Fibroblast of skin of back (primary cell): Measurements from ENCODE around the gene PSMD14.

Experiments
- DNase-seq: peaks from one replicate; pipeline ENCODE4 v3.0.0-alpha.2; 2013

The PSMD14 gene

DNA sequence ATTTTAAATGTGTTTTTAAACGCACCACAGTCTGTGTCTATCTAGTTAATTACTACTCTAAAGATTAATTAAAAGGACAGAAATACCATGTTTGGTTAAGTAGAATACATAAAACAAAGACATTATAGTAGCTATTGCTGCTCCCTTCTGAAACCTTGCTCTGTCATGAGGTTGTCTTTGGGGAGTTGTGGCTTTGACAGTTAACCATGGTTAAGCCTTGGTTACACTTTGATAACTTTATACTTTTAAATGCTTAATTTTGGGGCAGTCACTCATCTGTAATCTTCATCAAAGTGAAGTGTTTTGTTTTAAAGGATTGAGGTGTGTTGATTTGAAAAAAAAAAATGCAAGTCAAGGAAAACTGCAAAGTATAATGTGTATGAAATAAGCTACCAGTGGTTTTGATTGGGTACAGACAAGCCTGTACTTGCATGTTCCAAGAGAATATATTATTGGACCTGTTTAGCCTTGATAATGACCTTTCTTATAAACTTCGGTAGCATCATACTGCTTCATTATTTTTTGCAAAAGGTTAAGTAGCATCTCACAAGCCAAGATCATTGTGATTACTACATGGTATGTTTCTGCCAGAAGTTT, 78.1 kb downstream of the PSMD14 start:
- no peak for DNase-seq

DNA sequence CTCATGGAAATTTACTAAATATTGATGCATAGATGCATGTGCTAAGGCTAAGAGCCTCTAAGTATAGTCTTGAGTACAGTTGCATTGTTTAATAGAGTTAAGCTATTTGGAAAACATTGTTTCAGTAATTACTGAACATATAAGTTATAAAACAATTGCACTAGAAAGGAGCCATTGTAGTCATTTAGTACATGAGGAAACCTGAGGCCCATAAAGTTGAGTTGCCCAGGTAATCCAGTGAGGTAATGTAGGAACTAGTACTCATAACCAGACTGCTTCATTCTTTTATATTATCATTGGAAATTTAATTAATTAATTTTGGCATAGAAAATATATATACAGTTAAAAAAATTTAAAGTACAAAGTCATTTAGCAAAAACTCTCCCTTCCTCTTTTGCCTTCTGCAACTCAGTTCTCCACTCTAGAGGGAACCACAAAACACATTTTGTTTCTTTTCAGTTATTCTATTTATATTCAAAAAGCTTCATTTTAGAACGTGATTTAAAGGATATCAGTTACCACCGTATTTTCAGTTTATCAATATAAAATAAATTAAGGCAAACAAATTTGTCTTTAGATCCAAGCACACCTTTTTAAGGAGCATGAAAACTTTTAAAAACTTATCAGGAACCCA, 80.0 kb downstream of the PSMD14 start:
- DNase-seq, result no peak

DNA sequence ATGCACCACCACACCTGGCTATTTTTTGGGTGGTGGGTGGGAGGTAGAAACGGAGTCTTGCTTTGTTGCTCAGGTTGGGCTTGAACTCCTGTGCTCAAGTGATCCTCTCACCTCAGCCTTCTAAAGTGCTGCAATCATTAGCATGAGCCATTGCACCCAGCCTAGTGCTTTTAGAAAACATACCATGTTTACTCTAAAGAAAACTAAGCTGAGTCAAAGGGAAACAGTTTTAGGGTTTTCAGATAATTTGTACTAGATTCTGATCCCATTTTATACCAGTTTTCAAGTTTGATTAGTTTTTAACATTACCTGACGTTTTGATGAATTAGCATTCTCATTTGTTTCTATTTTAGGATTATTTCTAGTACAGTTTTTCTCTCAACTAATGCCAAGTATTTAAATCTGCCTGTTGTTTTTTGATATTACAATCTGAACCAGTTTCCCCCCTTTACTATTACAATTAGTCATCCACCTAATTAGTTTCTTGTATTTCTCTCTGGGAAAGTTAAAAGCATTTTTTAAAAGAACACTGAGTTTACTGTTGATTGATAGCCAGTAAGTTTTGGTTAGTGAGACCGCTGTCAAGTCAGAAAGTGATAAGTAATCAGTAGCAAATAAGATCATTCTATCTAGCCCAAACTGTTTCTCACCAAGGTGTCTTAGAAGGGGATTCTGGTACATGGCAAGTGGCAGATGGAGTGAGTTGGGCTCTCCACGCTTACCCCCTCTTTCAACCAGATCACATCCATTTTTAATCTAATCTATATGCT, 83.7 kb downstream of the PSMD14 start:
- DNase-seq, result no peak

DNA sequence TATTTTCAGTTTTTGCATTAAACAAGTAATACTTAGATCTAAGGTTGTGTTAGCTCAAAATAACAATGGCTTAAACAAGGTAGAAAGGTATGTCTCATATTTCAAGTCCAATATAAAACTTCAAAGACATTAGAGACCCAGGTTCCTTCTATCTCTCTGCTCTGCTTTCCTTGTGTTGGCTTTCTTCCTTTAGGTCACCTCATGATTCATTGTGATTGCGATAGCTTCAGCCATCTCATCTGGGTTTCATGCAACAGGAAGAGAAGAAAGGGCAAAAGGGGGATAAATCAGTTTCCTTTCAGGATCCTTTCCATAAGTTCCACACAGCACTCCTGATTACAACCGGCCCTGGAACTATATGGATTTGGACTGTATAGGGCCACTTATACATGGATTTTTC, 91.9 kb downstream of the PSMD14 start:
- DNase-seq, result no peak

DNA sequence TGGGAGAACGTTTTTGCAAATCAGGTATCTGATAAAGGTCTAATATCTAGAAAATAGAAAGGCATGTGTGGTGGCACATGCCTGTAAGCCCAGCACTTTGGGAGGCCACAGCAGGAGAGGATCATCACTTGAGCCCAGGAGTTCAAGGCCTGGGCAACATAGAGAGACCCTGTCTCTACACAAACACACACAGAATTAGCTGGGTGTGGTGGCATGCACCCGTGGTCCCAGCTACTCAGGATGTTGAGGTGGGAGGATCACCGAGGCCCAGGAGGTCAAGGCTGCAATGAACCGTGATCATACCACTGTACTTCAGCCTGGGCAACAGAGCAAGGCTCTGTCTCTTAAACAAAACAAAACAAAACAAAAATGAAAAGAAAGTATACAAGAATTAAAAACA, 94.1 kb downstream of the PSMD14 start:
- no peak for DNase-seq

DNA sequence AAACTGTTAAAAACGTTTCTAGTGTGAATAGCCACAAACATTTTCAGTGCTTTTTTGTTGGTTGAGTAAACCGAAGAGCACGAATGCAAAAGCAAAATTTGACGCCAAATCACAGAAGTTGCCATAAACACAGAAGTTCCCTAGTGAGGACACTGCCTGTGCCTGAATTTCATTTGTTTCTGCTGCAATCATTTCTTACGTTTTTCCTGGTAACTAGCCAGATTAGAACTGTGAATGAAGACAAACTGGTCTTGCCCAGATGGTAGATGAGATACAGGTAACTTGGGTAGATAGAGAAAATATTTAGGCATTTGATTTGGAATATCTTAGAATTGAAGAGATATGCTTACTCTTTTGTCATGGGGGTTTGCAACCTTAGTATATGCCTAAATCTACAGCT, 98.1 kb downstream of the PSMD14 start:
- DNase-seq, result no peak

DNA sequence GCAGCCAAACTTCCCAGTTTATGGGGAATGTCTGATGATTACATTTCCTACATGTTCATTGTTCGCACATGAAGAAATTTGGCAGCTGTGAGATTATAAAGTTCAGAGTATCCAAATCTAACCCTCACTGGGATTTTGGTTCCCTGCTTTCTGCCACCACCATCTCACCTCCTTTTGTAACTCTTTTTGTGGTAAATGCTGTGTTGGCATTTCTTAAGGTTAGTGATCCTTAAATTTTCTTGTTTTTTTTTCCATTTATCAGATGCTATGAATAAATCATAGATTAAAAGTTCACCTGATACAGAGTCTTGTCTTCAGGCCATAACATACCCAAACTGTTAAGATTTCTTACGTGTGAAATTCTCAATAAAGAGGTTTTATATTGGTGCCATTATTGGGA, 99.4 kb downstream of the PSMD14 start:
- DNase-seq, result no peak

DNA sequence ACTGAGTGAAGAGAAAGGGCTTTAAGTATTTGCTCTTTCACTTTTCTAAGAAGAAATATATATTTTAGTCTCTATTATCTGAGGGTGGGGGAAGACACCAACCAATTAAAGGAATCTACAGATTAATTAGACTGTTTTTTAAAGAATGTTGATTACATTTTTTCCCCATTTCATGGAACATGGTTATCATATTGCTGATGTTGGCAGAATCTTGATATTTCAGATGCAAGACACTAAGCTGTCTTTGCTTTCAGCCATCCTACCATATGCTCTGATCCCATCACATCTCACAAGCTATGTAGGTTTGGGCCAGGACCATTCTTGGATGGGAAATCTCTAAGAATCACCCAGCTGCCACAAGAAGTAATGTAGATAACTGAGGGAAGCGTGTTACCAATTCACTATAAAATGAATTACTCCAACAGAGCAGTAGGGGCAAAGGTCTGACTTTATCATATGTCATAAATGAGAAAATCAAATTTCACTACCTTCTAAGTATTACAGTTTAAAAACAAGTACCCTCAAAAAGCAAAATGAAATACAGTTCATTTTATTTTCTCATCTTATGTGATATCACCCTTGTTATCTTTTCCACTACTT, 101.2 kb downstream of the PSMD14 start:
- DNase-seq, result no peak

DNA sequence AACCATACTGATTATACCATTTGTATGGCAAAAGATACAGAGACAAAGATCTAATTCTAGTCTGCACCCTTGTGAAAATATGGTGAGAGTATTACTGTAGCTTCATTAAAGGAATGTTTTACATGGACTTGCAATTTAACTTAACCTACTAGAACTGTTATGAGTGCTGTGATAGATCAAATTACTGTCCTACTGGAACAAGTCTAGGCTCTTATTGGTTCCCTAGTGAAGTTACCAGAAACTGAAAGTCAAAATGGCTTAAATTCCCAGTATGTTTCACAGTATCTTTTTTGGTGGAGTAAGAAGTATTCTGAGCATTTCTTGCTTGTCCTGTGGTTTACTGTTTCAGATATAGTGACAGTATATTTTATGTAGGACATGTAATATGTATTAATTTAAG, 104.1 kb downstream of the PSMD14 start:
- peak; percentile 19 for DNase-seq

DNA sequence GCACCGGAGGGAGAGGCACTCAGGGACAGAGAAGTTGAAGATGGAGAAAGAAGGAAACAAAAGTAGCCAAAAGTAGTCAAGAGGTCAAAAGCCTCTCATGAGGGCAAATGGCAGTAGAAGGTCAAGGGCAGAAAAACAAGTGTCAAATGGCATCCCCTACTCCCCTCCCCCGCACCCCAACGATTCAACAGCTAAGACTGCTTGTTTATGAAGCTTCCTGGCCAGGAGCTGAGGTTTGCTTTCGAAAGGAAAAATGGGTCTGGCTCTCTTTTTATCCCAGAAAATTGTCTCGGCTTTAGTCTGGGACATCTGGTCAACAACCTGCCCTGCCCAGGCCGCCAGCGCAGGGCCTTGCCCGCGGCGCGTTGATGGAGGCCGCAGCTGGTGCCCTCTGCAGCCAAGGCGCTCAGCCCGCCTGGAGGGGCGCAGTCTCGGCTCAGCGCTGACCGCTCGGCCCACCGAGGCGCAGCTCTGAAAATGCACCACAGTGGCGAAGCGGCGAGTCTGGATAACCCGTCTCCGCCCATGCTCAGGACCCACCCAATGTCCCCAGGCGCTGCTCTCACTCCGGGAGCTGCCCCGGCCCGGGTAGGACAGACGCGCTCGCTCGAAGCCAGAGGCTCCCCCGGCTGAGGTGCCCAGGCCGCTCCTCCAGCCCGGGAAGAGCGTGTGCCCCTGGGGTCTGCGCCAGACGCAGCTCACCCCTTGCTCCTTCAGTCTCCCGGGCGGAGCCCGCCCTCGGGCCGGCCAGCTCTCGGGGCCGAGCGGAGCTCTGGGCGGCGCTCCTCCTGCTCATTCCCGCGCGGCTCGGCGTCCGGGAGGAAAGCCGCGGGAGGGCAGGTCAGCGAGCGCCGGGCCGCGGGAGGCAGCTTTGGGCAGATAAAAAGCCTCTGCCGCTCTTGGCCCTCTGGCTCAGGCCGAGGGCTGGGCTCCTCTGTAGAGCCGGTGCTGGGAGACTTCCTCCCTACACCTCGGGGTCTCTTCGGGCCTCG, 106.1 kb downstream of the PSMD14 start:
- peak; percentile 32 for DNase-seq

DNA sequence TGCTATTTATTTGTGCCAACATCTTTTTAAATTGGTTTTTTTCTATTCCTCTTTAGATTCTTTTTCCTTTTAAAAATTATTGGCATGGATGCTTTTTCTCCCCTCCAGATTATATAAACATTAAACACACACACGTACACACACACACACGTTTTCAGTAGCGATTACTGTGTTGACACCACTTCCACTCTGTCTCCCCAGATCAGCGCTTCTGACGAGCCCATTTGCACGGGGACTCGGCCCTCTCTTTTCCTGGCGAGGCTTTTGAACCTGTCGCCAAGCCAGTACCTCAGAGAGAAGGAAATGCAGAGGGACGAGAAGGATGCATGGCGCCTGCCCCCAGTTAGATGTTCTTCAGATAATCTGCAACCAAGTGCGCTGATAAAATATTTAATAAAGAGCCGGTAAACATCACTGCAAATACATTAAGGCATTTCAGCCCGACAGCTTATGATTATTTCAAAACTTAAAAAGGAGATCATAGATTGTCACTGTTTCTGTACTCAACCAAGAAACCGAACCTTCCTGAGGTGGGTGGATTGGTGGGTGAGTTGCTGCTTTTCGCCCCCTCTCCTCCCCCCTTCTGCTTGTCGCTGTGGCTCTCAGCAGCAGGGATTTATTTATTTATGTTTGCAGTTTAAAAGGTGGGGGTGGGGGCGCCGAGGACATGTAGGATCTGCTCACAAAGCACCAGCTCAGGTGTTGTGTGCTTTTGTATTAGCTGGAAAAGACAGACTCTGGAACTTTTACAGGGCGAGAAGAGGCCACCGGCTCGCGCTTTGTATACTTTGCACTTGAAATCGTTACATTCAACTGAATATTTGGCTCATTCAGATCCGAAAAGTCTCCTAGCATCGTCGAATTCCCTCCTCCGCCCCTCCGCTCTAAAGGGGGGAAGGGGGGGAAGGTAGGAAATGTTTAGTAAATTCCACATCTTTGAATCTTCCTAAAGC, 107.1 kb downstream of the PSMD14 start:
- no peak for DNase-seq

DNA sequence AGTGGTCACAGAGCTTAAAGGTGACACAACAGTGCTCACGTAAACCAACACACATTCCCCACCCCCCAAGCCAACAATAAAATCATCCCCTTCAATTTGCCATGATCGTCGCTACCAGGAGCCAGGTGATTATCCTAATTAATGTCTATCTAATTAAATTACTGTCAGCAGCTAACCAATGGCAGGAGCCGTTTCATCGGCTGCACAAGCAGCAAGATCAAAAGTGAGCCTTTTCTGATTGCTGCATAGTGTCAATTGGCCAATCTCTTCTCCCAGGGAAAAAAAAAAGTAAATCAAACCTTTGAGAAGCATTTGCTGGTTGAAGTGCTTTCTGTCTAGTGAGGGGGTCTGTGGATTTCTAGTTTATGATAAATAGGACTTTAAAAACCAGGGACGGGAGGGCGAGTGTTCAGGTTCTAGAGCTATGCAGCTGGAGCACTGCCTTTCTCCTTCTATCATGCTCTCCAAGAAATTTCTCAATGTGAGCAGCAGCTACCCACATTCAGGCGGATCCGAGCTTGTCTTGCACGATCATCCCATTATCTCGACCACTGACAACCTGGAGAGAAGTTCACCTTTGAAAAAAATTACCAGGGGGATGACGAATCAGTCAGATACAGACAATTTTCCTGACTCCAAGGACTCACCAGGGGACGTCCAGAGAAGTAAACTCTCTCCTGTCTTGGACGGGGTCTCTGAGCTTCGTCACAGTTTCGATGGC, 107.9 kb downstream of the PSMD14 start, which contains the start of gene TBR1:
Gene TBR1, plus strand, starts transcription at position 311 of the 721 bp plus-strand sequence. Its CDS starts 114 bp downstream, at position 425.
- DNase-seq, result no peak

DNA sequence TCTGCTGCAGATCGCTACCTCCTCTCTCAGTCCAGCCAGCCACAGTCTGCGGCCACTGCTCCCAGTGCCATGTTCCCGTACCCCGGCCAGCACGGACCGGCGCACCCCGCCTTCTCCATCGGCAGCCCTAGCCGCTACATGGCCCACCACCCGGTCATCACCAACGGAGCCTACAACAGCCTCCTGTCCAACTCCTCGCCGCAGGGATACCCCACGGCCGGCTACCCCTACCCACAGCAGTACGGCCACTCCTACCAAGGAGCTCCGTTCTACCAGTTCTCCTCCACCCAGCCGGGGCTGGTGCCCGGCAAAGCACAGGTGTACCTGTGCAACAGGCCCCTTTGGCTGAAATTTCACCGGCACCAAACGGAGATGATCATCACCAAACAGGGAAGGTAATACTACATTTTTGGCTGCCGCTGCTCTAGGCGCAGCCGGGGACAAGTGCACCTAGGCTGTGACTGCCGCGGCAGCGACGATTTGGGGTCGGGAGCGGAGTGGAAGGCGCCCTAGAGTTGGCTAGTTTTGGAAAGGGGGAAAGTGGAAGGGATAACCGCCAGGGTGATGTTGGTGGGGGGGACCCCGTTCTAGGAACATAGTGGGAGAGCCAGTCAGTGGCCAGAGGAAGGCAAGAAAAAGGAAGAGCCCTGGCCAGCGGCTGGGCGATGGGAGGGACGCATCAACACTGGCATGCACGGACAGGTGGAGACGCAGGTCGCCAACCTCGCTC, 108.6 kb downstream of the PSMD14 start:
- DNase-seq, result no peak

DNA sequence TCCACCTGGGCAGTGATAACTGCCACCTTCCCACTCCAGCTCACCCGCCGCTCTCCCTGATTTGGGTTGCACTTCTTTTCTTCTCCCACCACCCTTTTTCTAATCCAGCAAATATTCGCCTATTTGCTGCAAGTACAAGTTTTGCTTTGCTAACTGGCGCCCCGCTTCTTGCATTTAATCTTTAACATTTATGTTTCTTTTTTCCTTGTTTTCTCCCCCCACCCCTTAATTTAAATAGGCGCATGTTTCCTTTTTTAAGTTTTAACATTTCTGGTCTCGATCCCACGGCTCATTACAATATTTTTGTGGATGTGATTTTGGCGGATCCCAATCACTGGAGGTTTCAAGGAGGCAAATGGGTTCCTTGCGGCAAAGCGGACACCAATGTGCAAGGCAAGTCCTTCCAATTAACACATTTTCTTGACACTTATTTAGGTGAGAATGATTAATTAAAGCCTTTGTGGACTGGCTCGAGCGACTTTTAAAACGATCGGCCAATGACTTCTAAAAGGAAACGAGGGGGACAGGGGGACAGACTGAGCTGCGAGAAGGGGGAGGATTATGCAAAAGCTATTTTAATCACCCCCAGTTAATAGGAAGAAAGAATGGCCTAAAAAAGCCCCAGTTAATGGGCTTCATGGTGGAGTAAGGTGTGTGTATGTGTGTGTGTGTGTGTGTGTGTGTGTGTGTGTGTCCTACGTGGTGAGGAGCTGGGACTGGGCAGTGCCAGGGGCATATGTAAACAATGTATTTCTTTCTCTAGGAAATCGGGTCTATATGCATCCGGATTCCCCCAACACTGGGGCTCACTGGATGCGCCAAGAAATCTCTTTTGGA, 109.4 kb downstream of the PSMD14 start:
- no peak for DNase-seq

DNA sequence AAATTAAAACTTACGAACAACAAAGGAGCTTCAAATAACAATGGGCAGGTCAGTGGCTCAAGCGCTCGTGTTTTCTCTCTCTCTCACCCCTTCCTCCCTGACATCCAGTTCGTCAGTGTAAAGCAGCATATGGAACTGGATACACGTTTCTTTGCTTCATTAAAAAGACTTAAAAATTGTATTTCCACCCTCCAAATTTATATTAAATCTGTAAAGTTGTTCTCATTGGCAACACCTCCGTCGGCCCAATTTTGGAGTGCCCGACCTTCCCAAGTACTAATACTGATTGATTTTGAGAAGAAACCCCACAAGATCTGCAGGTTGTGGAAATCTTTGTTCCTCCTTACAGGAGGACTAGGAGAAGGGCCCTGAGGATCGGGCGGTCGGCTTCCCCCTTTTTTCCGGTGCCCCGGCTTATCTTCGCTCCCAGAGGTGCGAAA, 110.1 kb downstream of the PSMD14 start:
- no peak for DNase-seq

DNA sequence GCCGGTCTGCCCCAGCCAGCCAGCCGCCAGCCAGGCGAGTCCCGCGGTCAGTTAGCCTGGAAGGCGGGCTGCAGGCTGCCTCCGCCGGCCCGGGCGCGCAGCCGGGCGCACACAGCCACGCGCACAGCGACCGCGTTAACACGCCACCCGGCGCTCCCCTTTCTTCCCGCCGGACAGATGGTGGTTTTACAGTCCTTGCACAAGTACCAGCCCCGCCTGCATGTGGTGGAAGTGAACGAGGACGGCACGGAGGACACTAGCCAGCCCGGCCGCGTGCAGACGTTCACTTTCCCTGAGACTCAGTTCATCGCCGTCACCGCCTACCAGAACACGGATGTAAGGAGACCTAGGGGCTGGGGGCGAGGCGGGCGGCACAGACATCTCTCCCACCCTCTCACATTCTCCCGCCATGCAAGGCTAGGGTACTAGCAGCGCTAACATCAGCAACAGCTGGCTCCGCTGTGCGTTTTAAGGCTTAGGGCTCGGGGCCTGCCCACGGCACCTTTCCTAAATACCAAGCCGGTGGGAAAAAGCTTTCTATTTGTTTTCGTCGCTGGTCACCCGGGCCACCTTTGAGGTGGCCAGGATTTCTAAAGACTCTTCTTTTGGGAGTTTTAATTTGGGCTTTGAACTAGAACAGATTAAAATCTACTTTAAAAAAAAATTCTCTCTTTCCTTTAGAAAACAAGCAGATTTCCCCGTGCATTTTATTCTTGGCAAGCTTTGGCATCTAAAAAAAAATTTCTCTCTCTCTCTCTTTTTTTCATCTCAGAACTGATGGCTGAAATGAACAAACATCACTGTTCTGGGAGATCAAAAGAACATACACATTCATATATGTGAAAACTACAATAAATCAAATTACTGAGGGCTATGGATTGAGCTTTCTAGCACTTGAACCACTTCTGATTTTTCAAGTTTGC, 110.8 kb downstream of the PSMD14 start:
- DNase-seq, result peak; percentile 10

DNA sequence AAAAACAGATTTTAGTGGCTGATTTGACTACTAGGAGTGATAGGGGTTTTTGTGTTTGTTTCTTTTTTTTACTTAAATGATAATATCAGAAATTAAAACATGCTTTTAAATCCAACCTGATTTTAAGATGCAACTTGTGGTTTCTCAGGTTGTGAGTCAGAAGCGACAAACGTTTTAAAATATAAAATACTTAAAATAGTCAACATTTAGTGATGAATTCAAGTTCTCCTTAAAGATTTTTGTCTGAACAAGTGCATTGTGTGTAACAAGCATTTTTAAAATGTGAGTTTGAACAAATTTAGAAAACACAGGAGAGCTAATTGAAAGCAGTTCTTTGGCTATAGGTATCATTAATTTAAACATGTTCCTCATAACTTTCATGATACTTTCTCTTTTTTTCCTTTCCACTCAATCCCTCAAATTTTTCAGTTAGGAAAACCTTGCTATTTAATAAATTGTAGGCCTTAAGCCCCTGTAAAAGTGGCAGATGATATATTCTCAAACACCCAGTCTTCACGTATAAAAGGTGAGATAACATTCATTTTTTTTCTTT, 111.5 kb downstream of the PSMD14 start:
- DNase-seq, result no peak
